ENCODE results near the gene SNRNP25. TPM values are rescaled to one million over a fixed set of nuclear protein-coding genes. Genes with fewer than 3 reads are reported as not detected.

SNRNP25 gene
- polyA plus RNA-seq, 6 donors from 2014 or later = 43.3 to 111 (median 67.2) TPM

Other genes starting within 250 kb of the SNRNP25 start
- 10 to 100 TPM; 39.0 to 57.3 (median 52.7) TPM for gene POLR3K, start 220 bp upstream of the SNRNP25 start, polyA plus RNA-seq (ENCODE audit: low read depth in 6 of 6)
- gene RHBDF1, start 18.8 kb downstream of the SNRNP25 start, polyA plus RNA-seq (ENCODE audit: low read depth in 6 of 6) = under 1 TPM in 1 of 6 donors, not detected in 5; 0.08 TPM
- 100 to 1,000 TPM in 1 of 6 donors, 10 to 100 TPM in 5; 81.3 to 119 (median 84.6) TPM for gene MPG, start 24.4 kb downstream of the SNRNP25 start, polyA plus RNA-seq (ENCODE audit: low read depth in 6 of 6)
- 10 to 100 TPM in 5 of 6 donors, 1 to 10 TPM in 1; 8.1 to 17.1 (median 11.2) TPM for gene NPRL3, start 84.8 kb downstream of the SNRNP25 start, polyA plus RNA-seq (ENCODE audit: low read depth in 6 of 6)
- not detected for gene HBZ, start 98.8 kb downstream of the SNRNP25 start, polyA plus RNA-seq (ENCODE audit: low read depth in 6 of 6)
- gene HBM, start 112.2 kb downstream of the SNRNP25 start, polyA plus RNA-seq (ENCODE audit: low read depth in 6 of 6) = not detected
- 1,000 to 10,000 TPM in 2 of 6 donors, 100 to 1,000 TPM in 4; 184 to 1,142 (median 693) TPM for gene HBA2, start 119.0 kb downstream of the SNRNP25 start, polyA plus RNA-seq (ENCODE audit: low read depth in 6 of 6)
- 100 to 1,000 TPM in 3 of 6 donors, 10 to 100 TPM in 3; 42.8 to 256 (median 100) TPM for gene HBA1, start 122.9 kb downstream of the SNRNP25 start, polyA plus RNA-seq (ENCODE audit: low read depth in 6 of 6)
- gene HBQ1, start 126.6 kb downstream of the SNRNP25 start, polyA plus RNA-seq (ENCODE audit: low read depth in 6 of 6) = not detected
- gene LUC7L, start 175.6 kb downstream of the SNRNP25 start, polyA plus RNA-seq (ENCODE audit: low read depth in 6 of 6) = 10 to 100 TPM in 5 of 6 donors, 1 to 10 TPM in 1; 9.6 to 20.4 (median 12.8) TPM
- gene FAM234A, start 181.0 kb downstream of the SNRNP25 start, polyA plus RNA-seq (ENCODE audit: low read depth in 6 of 6) = 10 to 100 TPM; 19.3 to 28.7 (median 24.5) TPM
- under 1 TPM in 1 of 6 donors, not detected in 5; 0.14 TPM for gene RGS11, start 222.1 kb downstream of the SNRNP25 start, polyA plus RNA-seq (ENCODE audit: low read depth in 6 of 6)
- not detected for gene ARHGDIG, start 226.8 kb downstream of the SNRNP25 start, polyA plus RNA-seq (ENCODE audit: low read depth in 6 of 6)
- gene PDIA2, start 229.3 kb downstream of the SNRNP25 start, polyA plus RNA-seq (ENCODE audit: low read depth in 6 of 6) = not detected

All from naive B cell (primary cell).